Trophoblast cell (in vitro differentiated cells and primary cell): ENCODE results near the gene GBX1.

Source experiments
- DNase-seq, 2 donors: peaks; one replicate each; pipeline ENCODE4 v3.0.0-alpha.2; 2016
- H2AFZ ChIP-seq: 2 replicates; pipeline ENCODE4 v1.6.1; 2013; ENCODE audit warnings: low read length, moderate library complexity, mild to moderate bottlenecking; ENCODE audit not compliant: insufficient read depth, poor library complexity
- H2AK5ac ChIP-seq: 2 replicates; pipeline ENCODE4 v1.6.1; 2013; ENCODE audit warnings: mild to moderate bottlenecking, low read length
- H2BK120ac ChIP-seq: 2 replicates; pipeline ENCODE4 v1.6.1; 2013; ENCODE audit warnings: low read length, mild to moderate bottlenecking, moderate library complexity; ENCODE audit not compliant: insufficient read depth, poor library complexity
- H2BK12ac ChIP-seq: 2 replicates; pipeline ENCODE4 v1.6.1; 2013; ENCODE audit warnings: mild to moderate bottlenecking, low read length, moderate library complexity
- H2BK5ac ChIP-seq: 2 replicates; pipeline ENCODE4 v1.6.1; 2013; ENCODE audit warnings: low read length, low read depth, moderate library complexity, mild to moderate bottlenecking; ENCODE audit not compliant: poor library complexity
- H3K14ac ChIP-seq: 2 replicates; pipeline ENCODE4 v1.6.1; 2013; ENCODE audit warnings: mild to moderate bottlenecking, low read length
- H3K18ac ChIP-seq: 2 replicates; pipeline ENCODE4 v1.6.1; 2013; ENCODE audit warnings: mild to moderate bottlenecking, low read length
- H3K23ac ChIP-seq: 2 replicates; pipeline ENCODE4 v1.6.1; 2013; ENCODE audit warnings: low read length
- H3K27ac ChIP-seq: 2 replicates; pipeline ENCODE4 v1.5.1; 2013; ENCODE audit warnings: low read depth, mild to moderate bottlenecking, inconsistent platforms, low read length, moderate library complexity
- H3K27me3 ChIP-seq: 2 replicates; pipeline ENCODE4 v1.6.1; 2013; ENCODE audit warnings: inconsistent platforms, mild to moderate bottlenecking, low read length, moderate library complexity; ENCODE audit not compliant: insufficient read depth
- H3K36me3 ChIP-seq, 2 experiments: 1 replicate in 1 of 2; 2 replicates in 1 of 2; pipeline ENCODE4 v1.6.1; 2013; ENCODE audit warnings: low read length in 2 of 2, mild to moderate bottlenecking in 2 of 2, moderate library complexity in 1 of 2; ENCODE audit not compliant: insufficient read depth in 2 of 2, control insufficient read depth in 1 of 2
- H3K4ac ChIP-seq: 2 replicates; pipeline ENCODE4 v1.6.1; 2013; ENCODE audit warnings: low read depth, mild to moderate bottlenecking, low read length, moderate library complexity
- H3K4me1 ChIP-seq, 2 experiments: 1 replicate in 1 of 2; 2 replicates in 1 of 2; pipeline ENCODE4 v1.6.1; 2013; ENCODE audit warnings: low read length in 2 of 2, mild to moderate bottlenecking in 2 of 2, moderate library complexity in 1 of 2; ENCODE audit not compliant: insufficient read depth in 2 of 2, control insufficient read depth in 1 of 2
- H3K4me2 ChIP-seq: 2 replicates; pipeline ENCODE4 v1.6.1; 2013; ENCODE audit warnings: inconsistent platforms, mild to moderate bottlenecking, low read length, moderate library complexity
- H3K4me3 ChIP-seq: 2 replicates; pipeline ENCODE4 v1.5.1; 2013; ENCODE audit warnings: mild to moderate bottlenecking, low read depth, low read length, inconsistent platforms
- H3K79me1 ChIP-seq: one replicate; pipeline ENCODE4 v1.6.1; 2013; ENCODE audit warnings: low read length
- H3K79me2 ChIP-seq: 2 replicates; pipeline ENCODE4 v1.6.1; 2013; ENCODE audit warnings: low read length, mild to moderate bottlenecking; ENCODE audit not compliant: control insufficient read depth, insufficient read depth, poor library complexity
- H3K9ac ChIP-seq: 2 replicates; pipeline ENCODE4 v1.6.1; 2013; ENCODE audit warnings: mild to moderate bottlenecking, low read length
- H3K9me3 ChIP-seq: 2 replicates; pipeline ENCODE4 v1.6.1; 2013; ENCODE audit warnings: low read depth, mild to moderate bottlenecking, control low read depth, inconsistent platforms, low read length; ENCODE audit not compliant: insufficient read depth
- H4K12ac ChIP-seq: 2 replicates; pipeline ENCODE4 v1.6.1; 2013; ENCODE audit warnings: low read depth, mild to moderate bottlenecking, low read length, moderate library complexity
- H4K8ac ChIP-seq: 2 replicates; pipeline ENCODE4 v1.6.1; 2013; ENCODE audit warnings: low read depth, mild to moderate bottlenecking, low read length, moderate library complexity
- H4K91ac ChIP-seq: one replicate; pipeline ENCODE4 v1.6.1; 2013; ENCODE audit warnings: low read depth, mild to moderate bottlenecking, low read length, moderate library complexity
- WGBS: extraction: QIAGEN DNeasy Blood & Tissue Kit; methylation state at CpG from one replicate; pipeline ENCODE4 v1.1.7; 2013; ENCODE audit warnings: missing lambda C conversion rate; ENCODE audit not compliant: insufficient read length, insufficient coverage; ENCODE audit errors: extremely low coverage; 5-methylcytosine and 5-hydroxymethylcytosine counted together

The GBX1 gene

GRCh38 chr7:151146761-151147160, 20.7 kb downstream of the GBX1 start:
- Histone ChIP-seq H4K8ac (no peak overlapping the region), H3K4me2 (no peak overlapping the region), H2BK12ac (no peak overlapping the region), H3K36me3 (peaks cover 29 to 32% of the 10 kb centered on the region in 2 experiments), H3K4me1 (no peaks in the 10 kb centered on the region), H3K79me1 (no peaks in the 10 kb centered on the region), H2AK5ac (no peak overlapping the region), H3K4me3 (no peak overlapping the region), H3K9me3 (no peaks in the 10 kb centered on the region), H3K4ac (no peak overlapping the region), H3K9ac (no peak overlapping the region), H2BK120ac (no peak overlapping the region), H3K14ac (no peak overlapping the region), H2AFZ (no peak overlapping the region), H4K12ac (no peak overlapping the region), H3K79me2 (no peaks in the 10 kb centered on the region), H3K27ac (no peak overlapping the region), H3K23ac (no peak overlapping the region), H3K18ac (no peak overlapping the region), H2BK5ac (no peak overlapping the region), H4K91ac (no peak overlapping the region), H3K27me3 (no peaks in the 10 kb centered on the region)
- no peak for DNase-seq
- WGBS: no CpG with 5 or more reads among the region's 3 CpGs

DNA sequence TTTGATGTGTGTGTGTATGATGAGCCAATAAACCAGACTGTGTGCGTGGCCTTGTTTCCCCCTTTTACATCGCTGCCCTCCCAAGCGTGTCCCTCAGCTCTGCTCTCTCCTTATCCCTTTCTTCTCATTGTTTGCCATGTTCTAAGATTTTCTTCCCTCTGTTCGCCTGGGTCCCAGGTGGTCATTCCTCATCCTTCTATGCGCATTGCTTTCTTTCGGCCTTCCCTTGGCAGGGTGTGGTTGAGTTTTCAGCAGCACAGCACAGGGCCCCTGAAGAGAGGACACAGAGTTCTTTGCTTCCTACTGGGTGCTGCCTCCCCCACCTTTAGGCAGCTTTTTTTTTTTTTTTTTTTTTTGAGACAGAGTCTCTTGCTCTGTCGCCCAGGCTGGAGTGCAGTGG, 23.1 kb downstream of the GBX1 start:
- no peak overlapping the region for H3K14ac ChIP-seq
- H4K91ac ChIP-seq: no peak overlapping the region
- no peak overlapping the region for H3K4ac ChIP-seq
- no peak overlapping the region for H3K9ac ChIP-seq
- WGBS: no CpG with 5 or more reads among the region's 7 CpGs
- no peak overlapping the region for H2BK5ac ChIP-seq
- H2AK5ac ChIP-seq: no peak overlapping the region
- no peaks in the 10 kb centered on the region for H3K27me3 ChIP-seq
- H3K23ac ChIP-seq: no peak overlapping the region
- no peak overlapping the region for H2BK12ac ChIP-seq
- no peaks in the 10 kb centered on the region for H3K4me1 ChIP-seq
- no peak overlapping the region for H2BK120ac ChIP-seq
- H3K4me3 ChIP-seq: no peak overlapping the region
- H3K79me2 ChIP-seq: no peaks in the 10 kb centered on the region
- peaks cover 45 to 51% of the 10 kb centered on the region in 2 experiments for H3K36me3 ChIP-seq
- no peak overlapping the region for H2AFZ ChIP-seq
- no peak for DNase-seq
- no peak overlapping the region for H4K12ac ChIP-seq
- H3K4me2 ChIP-seq: no peak overlapping the region
- H3K9me3 ChIP-seq: no peaks in the 10 kb centered on the region
- H3K79me1 ChIP-seq: no peaks in the 10 kb centered on the region
- H4K8ac ChIP-seq: no peak overlapping the region
- no peak overlapping the region for H3K27ac ChIP-seq
- H3K18ac ChIP-seq: no peak overlapping the region

DNA sequence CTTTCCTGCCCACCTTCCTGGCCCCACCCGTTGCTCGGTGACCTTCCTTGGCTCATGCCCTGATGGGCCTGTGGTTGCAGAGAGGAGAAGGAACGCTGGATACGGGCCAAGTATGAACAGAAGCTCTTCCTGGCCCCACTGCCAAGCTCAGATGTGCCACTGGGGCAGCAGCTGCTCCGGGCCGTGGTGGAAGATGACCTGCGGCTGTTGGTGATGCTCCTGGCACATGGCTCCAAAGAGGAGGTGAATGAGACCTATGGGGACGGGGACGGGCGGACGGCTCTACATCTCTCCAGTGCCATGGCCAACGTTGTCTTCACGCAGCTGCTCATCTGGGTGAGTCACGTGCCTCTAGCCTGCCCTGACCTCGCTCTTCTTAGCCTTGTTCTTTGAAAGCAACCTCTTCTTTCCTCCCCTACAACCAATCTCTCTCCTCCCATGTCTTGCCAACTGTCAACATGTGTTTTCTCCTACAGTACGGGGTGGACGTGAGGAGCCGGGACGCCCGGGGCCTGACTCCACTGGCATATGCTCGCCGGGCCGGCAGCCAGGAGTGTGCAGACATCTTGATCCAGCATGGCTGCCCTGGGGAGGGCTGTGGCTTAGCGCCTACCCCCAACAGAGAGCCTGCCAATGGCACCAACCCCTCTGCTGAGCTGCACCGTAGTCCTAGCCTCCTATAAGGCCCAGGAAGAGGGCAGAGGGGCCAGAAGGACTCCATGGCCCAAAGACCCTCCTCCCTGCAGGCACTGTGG, 24.1 kb downstream of the GBX1 start:
- H3K27ac ChIP-seq: no peak overlapping the region
- no peak overlapping the region for H3K4me3 ChIP-seq
- H3K18ac ChIP-seq: no peak overlapping the region
- H2BK120ac ChIP-seq: no peak overlapping the region
- no peaks in the 10 kb centered on the region for H3K27me3 ChIP-seq
- no peak for DNase-seq
- H3K9me3 ChIP-seq: no peaks in the 10 kb centered on the region
- no peak overlapping the region for H3K9ac ChIP-seq
- no peaks in the 10 kb centered on the region for H3K4me1 ChIP-seq
- no peak overlapping the region for H3K4me2 ChIP-seq
- H4K12ac ChIP-seq: peak overlapping the region; percentile 14
- H2BK5ac ChIP-seq: no peak overlapping the region
- H3K23ac ChIP-seq: no peak overlapping the region
- no peaks in the 10 kb centered on the region for H3K79me1 ChIP-seq
- no peaks in the 10 kb centered on the region for H3K79me2 ChIP-seq
- no peak overlapping the region for H3K4ac ChIP-seq
- no peak overlapping the region for H4K91ac ChIP-seq
- H3K14ac ChIP-seq: no peak overlapping the region
- no peak overlapping the region for H2AFZ ChIP-seq
- H2AK5ac ChIP-seq: no peak overlapping the region
- no peak overlapping the region for H2BK12ac ChIP-seq
- peaks cover 51 to 59% of the 10 kb centered on the region in 2 experiments for H3K36me3 ChIP-seq
- H4K8ac ChIP-seq: no peak overlapping the region
- WGBS: no CpG with 5 or more reads among the region's 25 CpGs

DNA sequence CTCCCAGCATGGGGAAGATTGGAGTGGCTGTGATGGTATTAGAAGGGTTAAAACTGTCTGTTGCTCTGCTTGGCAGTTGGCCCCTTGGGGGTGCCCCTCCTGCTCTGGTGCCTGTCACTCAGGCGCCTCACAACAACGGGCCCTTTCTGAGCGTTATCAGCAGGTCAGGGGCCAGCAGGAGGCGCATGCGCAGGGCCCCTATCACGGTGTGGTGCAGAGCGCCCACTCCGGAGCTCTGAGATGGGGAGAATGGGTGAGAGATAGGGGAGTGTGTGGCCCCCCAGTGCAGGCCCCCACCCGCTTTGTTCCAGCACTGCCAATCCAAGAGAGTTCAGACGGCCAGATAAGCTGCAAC, 24.8 kb downstream of the GBX1 start:
- Histone ChIP-seq H3K4me1 (no peaks in the 10 kb centered on the region), H3K4me3 (no peak overlapping the region), H4K12ac (no peak overlapping the region), H3K4me2 (no peak overlapping the region), H3K9ac (no peak overlapping the region), H3K79me1 (no peaks in the 10 kb centered on the region), H2BK120ac (no peak overlapping the region), H4K91ac (no peak overlapping the region), H4K8ac (no peak overlapping the region), H3K9me3 (no peaks in the 10 kb centered on the region), H3K27ac (no peak overlapping the region), H3K18ac (no peak overlapping the region), H3K4ac (no peak overlapping the region), H3K27me3 (no peaks in the 10 kb centered on the region), H3K14ac (no peak overlapping the region), H2BK5ac (no peak overlapping the region), H3K36me3 (peaks cover 59 to 67% of the 10 kb centered on the region in 2 experiments), H2AFZ (no peak overlapping the region), H3K79me2 (no peaks in the 10 kb centered on the region), H2BK12ac (no peak overlapping the region), H2AK5ac (no peak overlapping the region), H3K23ac (no peak overlapping the region)
- DNase-seq: no peak
- WGBS: no CpG with 5 or more reads among the region's 10 CpGs
